OCI-LY1 (cell line): ENCODE results near the gene DBH.

Source experiments
- H2AFZ ChIP-seq: fragments of 200-600 bp; sonication (generic), shearing (Covaris generic); 2 replicates; pipeline ENCODE4 v1.6.0; 2014; ENCODE audit warnings: antibody characterized with exemption, mild to moderate bottlenecking, low read length
- H3F3A ChIP-seq: fragments of 200-600 bp; sonication (generic), shearing (Covaris generic); 2 replicates; pipeline ENCODE4 v1.6.0; 2014; ENCODE audit warnings: mild to moderate bottlenecking, antibody characterized with exemption, low read length, moderate library complexity; ENCODE audit not compliant: insufficient read depth
- H3K27ac ChIP-seq: fragments of 200-600 bp; sonication (generic); 2 replicates; pipeline ENCODE4 v1.5.1; 2014; ENCODE audit warnings: low read length, mixed run types, mild to moderate bottlenecking, low read depth; ENCODE audit not compliant: poor library complexity, severe bottlenecking
- H3K27me3 ChIP-seq: fragments of 200-600 bp; sonication (generic); 2 replicates; pipeline ENCODE4 v1.6.0; 2014; ENCODE audit warnings: antibody characterized with exemption, mild to moderate bottlenecking, low read length, moderate library complexity; ENCODE audit not compliant: insufficient read depth
- H3K36me3 ChIP-seq: fragments of 200-600 bp; sonication (generic); 2 replicates; pipeline ENCODE4 v1.6.1; 2014; ENCODE audit warnings: mild to moderate bottlenecking, antibody characterized with exemption, low read length, moderate library complexity, mixed read lengths; ENCODE audit not compliant: insufficient read depth
- H3K4me1 ChIP-seq: fragments of 200-600 bp; sonication (generic); 2 replicates; pipeline ENCODE4 v1.5.1; 2014; ENCODE audit warnings: mild to moderate bottlenecking, low read length, moderate library complexity; ENCODE audit not compliant: insufficient read depth, severe bottlenecking
- H3K4me2 ChIP-seq: fragments of 200-600 bp; sonication (generic), shearing (Covaris generic); 2 replicates; pipeline ENCODE4 v1.6.1; 2014; ENCODE audit warnings: low read length
- H3K4me3 ChIP-seq: fragments of 200-600 bp; sonication (generic); 2 replicates; pipeline ENCODE4 v1.5.1; 2014; ENCODE audit warnings: low read length, low read depth, mild to moderate bottlenecking, mixed read lengths; ENCODE audit not compliant: poor library complexity, severe bottlenecking
- H3K79me2 ChIP-seq: fragments of 200-600 bp; shearing (Covaris generic); 2 replicates; pipeline ENCODE4 v1.6.1; 2016; ENCODE audit warnings: mixed run types, low read length, mixed read lengths; ENCODE audit not compliant: insufficient read depth
- H3K9ac ChIP-seq: fragments of 200-600 bp; sonication (generic), shearing (Covaris generic); 2 replicates; pipeline ENCODE4 v1.6.1; 2014; ENCODE audit warnings: mild to moderate bottlenecking, low read length, mixed read lengths
- H3K9me2 ChIP-seq: fragments of 200-600 bp; sonication (generic), shearing (Covaris generic); 2 replicates; pipeline ENCODE4 v1.6.1; 2014; ENCODE audit warnings: low read depth, mild to moderate bottlenecking, low read length, mixed read lengths
- H3K9me3 ChIP-seq: fragments of 200-600 bp; shearing (Covaris generic); 2 replicates; pipeline ENCODE4 v1.6.1; 2014; ENCODE audit warnings: low read length, mixed read lengths
- H4K20me1 ChIP-seq: fragments of 200-600 bp; sonication (generic), shearing (Covaris generic); 2 replicates; pipeline ENCODE4 v1.6.0; 2016; ENCODE audit warnings: mild to moderate bottlenecking, low read length; ENCODE audit not compliant: insufficient read depth
- CTCF ChIP-seq: fragments of 200-600 bp; sonication (generic), shearing (Covaris generic); IDR thresholded peaks from 2 replicates; pipeline ENCODE4 v1.5.1; 2017; ENCODE audit warnings: mild to moderate bottlenecking, antibody characterized with exemption, low read length, moderate library complexity, mixed read lengths
- EZH2 ChIP-seq: fragments of 200-600 bp; sonication (generic), shearing (Covaris generic); IDR thresholded peaks from 2 replicates; pipeline ENCODE4 v1.8.0; 2017; ENCODE audit warnings: borderline replicate concordance, mixed run types, mild to moderate bottlenecking, antibody characterized with exemption, low read length, moderate library complexity, mixed read lengths

Gene DBH

GRCh38 chr9:133703591-133704399, 67.6 kb downstream of the DBH start:
- TF ChIP-seq EZH2 (no peak), CTCF (no peak)
- no peaks in the 10 kb centered on the region for H3K79me2 ChIP-seq
- H4K20me1 ChIP-seq: no peaks in the 10 kb centered on the region
- peaks cover 9% of the 10 kb centered on the region; the same call in 1 of the 2 replicates for H3K27me3 ChIP-seq
- no peaks in the 10 kb centered on the region for H3K36me3 ChIP-seq
- no peak overlapping the region for H3K4me2 ChIP-seq
- no peak overlapping the region for H2AFZ ChIP-seq
- no peak overlapping the region for H3K4me3 ChIP-seq
- no peak overlapping the region for H3K27ac ChIP-seq
- no peaks in the 10 kb centered on the region for H3K9me3 ChIP-seq
- H3K4me1 ChIP-seq: no peaks in the 10 kb centered on the region
- H3F3A ChIP-seq: no peaks in the 10 kb centered on the region
- H3K9ac ChIP-seq: no peak overlapping the region
- no peaks in the 10 kb centered on the region for H3K9me2 ChIP-seq

- no peak overlapping the region for H3K4me2 ChIP-seq
- H3K9ac ChIP-seq: no peak overlapping the region
- no peaks in the 10 kb centered on the region for H3K79me2 ChIP-seq
- TF ChIP-seq CTCF (no peak), EZH2 (no peak)
- no peaks in the 10 kb centered on the region for H4K20me1 ChIP-seq
- no peaks in the 10 kb centered on the region for H3K9me3 ChIP-seq
- no peaks in the 10 kb centered on the region for H3K4me1 ChIP-seq
- H3K27me3 ChIP-seq: peaks cover 7% of the 10 kb centered on the region; the same call in 1 of the 2 replicates
- H3K4me3 ChIP-seq: no peak overlapping the region
- H2AFZ ChIP-seq: no peak overlapping the region
- H3K36me3 ChIP-seq: no peaks in the 10 kb centered on the region
- H3K27ac ChIP-seq: no peak overlapping the region
- no peaks in the 10 kb centered on the region for H3F3A ChIP-seq
- no peaks in the 10 kb centered on the region for H3K9me2 ChIP-seq
Observed at GRCh38 chr9:133704711-133705181, 68.6 kb downstream of the DBH start.

- Histone ChIP-seq H2AFZ (no peak overlapping the region), H3K79me2 (no peaks in the 10 kb centered on the region), H4K20me1 (no peaks in the 10 kb centered on the region), H3K4me2 (no peak overlapping the region), H3K9me3 (no peaks in the 10 kb centered on the region), H3K27me3 (peaks cover 5% of the 10 kb centered on the region; the same call in 1 of the 2 replicates), H3K9me2 (no peaks in the 10 kb centered on the region), H3K4me1 (no peaks in the 10 kb centered on the region), H3K36me3 (no peaks in the 10 kb centered on the region), H3K4me3 (no peak overlapping the region), H3F3A (no peaks in the 10 kb centered on the region), H3K27ac (no peak overlapping the region), H3K9ac (no peak overlapping the region)
- no peak for TF ChIP-seq CTCF
- TF ChIP-seq EZH2: no peak
Observed at GRCh38 chr9:133705576-133705975, 69.4 kb downstream of the DBH start.
